Astrocyte (in vitro differentiated cells and primary cell): ENCODE data around the gene MUC3A. TPM values are rescaled to one million over a fixed set of nuclear protein-coding genes. Genes with fewer than 3 reads are reported as not detected.

Experiments used
- DNase-seq: peaks from one replicate; pipeline ENCODE4 v3.0.0-alpha.2; 2010; ENCODE audit warnings: low read depth
- FAIRE-seq: peaks from 2 replicates; lab custom pipeline; 2011; peaks lifted over from hg19 to GRCh38; lab: Jason Lieb, UNC
- H2AFZ ChIP-seq: 2 replicates; pipeline ENCODE4 v1.6.0; 2012; ENCODE audit warnings: low read depth, low read length, inconsistent platforms
- H3K27ac ChIP-seq: 2 replicates; pipeline ENCODE4 v1.5.1; 2011; ENCODE audit warnings: low read depth, low read length, inconsistent platforms
- H3K27me3 ChIP-seq: 2 replicates; pipeline ENCODE4 v1.6.0; 2011; ENCODE audit warnings: low read length, inconsistent platforms; ENCODE audit not compliant: insufficient read depth
- H3K36me3 ChIP-seq: 2 replicates; pipeline ENCODE4 v1.5.1; 2011; ENCODE audit warnings: low read length, inconsistent platforms; ENCODE audit not compliant: insufficient read depth
- H3K4me1 ChIP-seq: 2 replicates; pipeline ENCODE4 v1.5.1; 2011; ENCODE audit warnings: low read length, inconsistent platforms; ENCODE audit not compliant: insufficient read depth
- H3K4me2 ChIP-seq: 2 replicates; pipeline ENCODE4 v1.6.0; 2012; ENCODE audit warnings: low read length, inconsistent platforms
- H3K4me3 ChIP-seq: 2 replicates; pipeline ENCODE4 v1.5.1; 2011; ENCODE audit warnings: low read depth, mild to moderate bottlenecking, low read length, inconsistent platforms; ENCODE audit not compliant: insufficient read depth
- H3K79me2 ChIP-seq: 2 replicates; pipeline ENCODE4 v1.6.0; 2012; ENCODE audit warnings: mild to moderate bottlenecking, low read length, inconsistent platforms; ENCODE audit not compliant: insufficient read depth
- H3K9ac ChIP-seq: 2 replicates; pipeline ENCODE4 v1.6.0; 2012; ENCODE audit warnings: mild to moderate bottlenecking, low read length, inconsistent platforms
- H3K9me3 ChIP-seq: 2 replicates; pipeline ENCODE4 v1.5.1; 2012; ENCODE audit warnings: low read depth, mild to moderate bottlenecking, low read length, inconsistent platforms; ENCODE audit not compliant: insufficient read depth
- H4K20me1 ChIP-seq: 2 replicates; pipeline ENCODE4 v1.6.0; 2012; ENCODE audit warnings: low read length, inconsistent platforms; ENCODE audit not compliant: insufficient read depth
- H3K27ac Mint-ChIP-seq: one replicate; pipeline ENCODE4 v1.8.0; 2021; ENCODE audit warnings: mild to moderate bottlenecking, mixed read lengths; ENCODE audit not compliant: unreplicated experiment
- H3K27me3 Mint-ChIP-seq: one replicate; pipeline ENCODE4 v1.8.0; 2021; ENCODE audit warnings: low read depth, mixed read lengths; ENCODE audit not compliant: unreplicated experiment
- H3K36me3 Mint-ChIP-seq: one replicate; pipeline ENCODE4 v1.8.0; 2021; ENCODE audit warnings: low read depth, mixed read lengths; ENCODE audit not compliant: unreplicated experiment
- H3K4me1 Mint-ChIP-seq: one replicate; pipeline ENCODE4 v1.8.0; 2021; ENCODE audit warnings: low read depth, mixed read lengths; ENCODE audit not compliant: unreplicated experiment
- H3K4me3 Mint-ChIP-seq: one replicate; pipeline ENCODE4 v1.8.0; 2021; ENCODE audit warnings: mild to moderate bottlenecking, moderate library complexity, mixed read lengths; ENCODE audit not compliant: unreplicated experiment
- H3K9me3 Mint-ChIP-seq: one replicate; pipeline ENCODE4 v1.8.0; 2021; ENCODE audit warnings: mild to moderate bottlenecking, mixed read lengths; ENCODE audit not compliant: unreplicated experiment
- EZH2 ChIP-seq: IDR thresholded peaks from 2 replicates; pipeline ENCODE4 v1.6.1; 2012; ENCODE audit warnings: mild to moderate bottlenecking, low read length, inconsistent platforms; ENCODE audit not compliant: insufficient read depth
- total RNA-seq: library from RNA; stranded (reverse); gene quantifications from 2 replicates; pipeline ENCODE4 v1.2.1, GENCODE V29; 2021
- TF ChIP-seq, protein P1 (sequence below): IDR thresholded peaks from 2 replicates; pipeline ENCODE4 v1.5.1; 2011; ENCODE audit warnings: low read depth, mild to moderate bottlenecking, inconsistent platforms, low read length, moderate library complexity; ENCODE audit not compliant: insufficient read depth

The MUC3A gene
- total RNA-seq, 1 donor from 2014 or later = 0.61 TPM

DNA sequence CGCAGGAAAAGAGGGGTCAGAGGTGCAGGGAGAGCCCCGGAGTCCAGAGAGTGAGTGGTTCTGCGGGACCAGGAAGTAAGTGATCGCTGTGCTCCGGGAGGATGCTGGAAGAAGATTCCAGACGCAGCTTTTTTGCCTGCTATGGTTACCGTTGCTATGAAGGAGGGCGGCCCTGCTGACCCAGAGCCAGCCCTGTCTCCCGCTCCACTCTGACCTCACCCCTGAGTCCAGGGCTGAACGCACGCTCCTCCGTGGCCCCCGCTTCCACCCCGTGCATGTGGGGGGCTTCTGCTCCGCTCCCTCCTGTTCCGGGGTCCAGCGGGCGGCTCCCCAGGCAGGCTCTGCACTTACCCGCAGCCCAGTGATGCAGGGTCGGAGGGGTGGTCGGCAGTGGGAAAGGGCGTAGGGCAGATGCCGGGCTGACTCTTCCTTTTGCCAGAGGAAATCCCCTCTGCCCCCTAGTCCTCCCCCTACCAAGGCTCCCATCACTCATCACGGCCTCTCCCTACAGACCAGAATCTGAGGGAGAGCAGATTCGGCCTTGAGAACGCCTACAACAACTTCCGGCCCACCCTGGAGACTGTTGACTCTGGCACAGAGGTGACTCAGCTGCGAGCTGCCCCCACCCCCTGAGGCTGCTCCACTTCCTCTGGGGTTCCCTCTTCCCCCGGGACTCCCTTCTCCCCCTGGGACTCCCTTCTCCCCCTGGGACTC, 67.9 kb downstream of the MUC3A start:
- H3K27ac ChIP-seq = peak overlapping the region; percentile 83
- H2AFZ ChIP-seq = peak overlapping the region; percentile 95
- Mint-ChIP-seq H3K36me3 (peaks cover 9% of the 10 kb centered on the region), H3K4me3 (peak overlapping the region; percentile 83), H3K9me3 (peaks cover 2% of the 10 kb centered on the region), H3K4me1 (no peaks in the 10 kb centered on the region), H3K27ac (peak overlapping the region; percentile 98), H3K27me3 (peaks cover 21% of the 10 kb centered on the region)
- H3K79me2 ChIP-seq = no peaks in the 10 kb centered on the region
- TF ChIP-seq EZH2 = no peak
- TF ChIP-seq, protein P1, sequence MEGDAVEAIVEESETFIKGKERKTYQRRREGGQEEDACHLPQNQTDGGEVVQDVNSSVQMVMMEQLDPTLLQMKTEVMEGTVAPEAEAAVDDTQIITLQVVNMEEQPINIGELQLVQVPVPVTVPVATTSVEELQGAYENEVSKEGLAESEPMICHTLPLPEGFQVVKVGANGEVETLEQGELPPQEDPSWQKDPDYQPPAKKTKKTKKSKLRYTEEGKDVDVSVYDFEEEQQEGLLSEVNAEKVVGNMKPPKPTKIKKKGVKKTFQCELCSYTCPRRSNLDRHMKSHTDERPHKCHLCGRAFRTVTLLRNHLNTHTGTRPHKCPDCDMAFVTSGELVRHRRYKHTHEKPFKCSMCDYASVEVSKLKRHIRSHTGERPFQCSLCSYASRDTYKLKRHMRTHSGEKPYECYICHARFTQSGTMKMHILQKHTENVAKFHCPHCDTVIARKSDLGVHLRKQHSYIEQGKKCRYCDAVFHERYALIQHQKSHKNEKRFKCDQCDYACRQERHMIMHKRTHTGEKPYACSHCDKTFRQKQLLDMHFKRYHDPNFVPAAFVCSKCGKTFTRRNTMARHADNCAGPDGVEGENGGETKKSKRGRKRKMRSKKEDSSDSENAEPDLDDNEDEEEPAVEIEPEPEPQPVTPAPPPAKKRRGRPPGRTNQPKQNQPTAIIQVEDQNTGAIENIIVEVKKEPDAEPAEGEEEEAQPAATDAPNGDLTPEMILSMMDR = no peak
- H3K36me3 ChIP-seq = no peaks in the 10 kb centered on the region
- peaks cover 9% of the 10 kb centered on the region for H3K4me1 ChIP-seq
- peak overlapping the region; percentile 67 for H3K4me3 ChIP-seq
- no peaks in the 10 kb centered on the region for H4K20me1 ChIP-seq
- peak overlapping the region; percentile 93 for H3K9ac ChIP-seq
- peak; percentile 67 for DNase-seq
- H3K9me3 ChIP-seq = no peaks in the 10 kb centered on the region
- FAIRE-seq = no peak
- no peaks in the 10 kb centered on the region for H3K27me3 ChIP-seq
- peak overlapping the region; percentile 99 for H3K4me2 ChIP-seq

Other genes starting within 250 kb of the MUC3A start
- gene POP7, start 243.4 kb upstream of the MUC3A start, total RNA-seq = 39.1 and 40.6 TPM in 2 replicates
- not detected in 2 replicates for gene EPO, start 229.1 kb upstream of the MUC3A start, total RNA-seq
- not detected in 2 replicates for gene ZAN, start 215.9 kb upstream of the MUC3A start, total RNA-seq
- gene EPHB4, start 122.0 kb upstream of the MUC3A start, total RNA-seq = 62.4 and 73.6 TPM in 2 replicates
- gene SLC12A9, start 96.8 kb upstream of the MUC3A start, total RNA-seq = 26.7 and 30.5 TPM in 2 replicates
- gene TRIP6, start 82.1 kb upstream of the MUC3A start, total RNA-seq = 86.9 and 99.9 TPM in 2 replicates
- 112 and 118 TPM in 2 replicates for gene SRRT, start 74.4 kb upstream of the MUC3A start, total RNA-seq
- 2.7 and 3.3 TPM in 2 replicates for gene UFSP1, start 59.8 kb upstream of the MUC3A start, total RNA-seq
- gene ACHE, start 53.6 kb upstream of the MUC3A start, total RNA-seq = 12.1 and 18.9 TPM in 2 replicates
- 2.5 and 2.8 TPM in 2 replicates for gene MUC12, start 20.0 kb downstream of the MUC3A start, total RNA-seq
- gene MUC17, start 70.5 kb downstream of the MUC3A start, total RNA-seq = not detected in 2 replicates
- gene TRIM56, start 135.9 kb downstream of the MUC3A start, total RNA-seq = 24.2 and 24.4 TPM in 2 replicates
- 1,303 and 1,496 TPM in 2 replicates for gene SERPINE1, start 177.6 kb downstream of the MUC3A start, total RNA-seq
- gene AP1S1, start 204.9 kb downstream of the MUC3A start, total RNA-seq = 172 and 181 TPM in 2 replicates
- gene VGF, start 216.0 kb downstream of the MUC3A start, total RNA-seq = 40.5 and 51.8 TPM in 2 replicates
- gene NAT16, start 230.8 kb downstream of the MUC3A start, total RNA-seq = 0.16 TPM in 1 of 2 replicates, not detected in the other